GM19240 (cell line): ENCODE measurements around the gene PP2D1.
"Not testable (repeated sequence)": the region's sequence is repeated elsewhere in the genome, so short reads cannot be mapped to it uniquely, and the experiment has no call there.

Experiments
- DNase-seq: peaks from one replicate; pipeline ENCODE4 v3.0.0; 2011; ENCODE audit warnings: low spot score; ENCODE audit not compliant: insufficient read length

Gene PP2D1

GRCh38 chr3:20012164-20012563 lies at the start of gene PP2D1:
Gene PP2D1, minus strand, starts transcription at chr3:20012264. Its CDS starts 192 bp downstream, at chr3:20012072.
- no peak for DNase-seq

GRCh38 chr3:20060974-20061685 lies 49.1 kb upstream of the PP2D1 start:
- DNase-seq, result no peak

DNA sequence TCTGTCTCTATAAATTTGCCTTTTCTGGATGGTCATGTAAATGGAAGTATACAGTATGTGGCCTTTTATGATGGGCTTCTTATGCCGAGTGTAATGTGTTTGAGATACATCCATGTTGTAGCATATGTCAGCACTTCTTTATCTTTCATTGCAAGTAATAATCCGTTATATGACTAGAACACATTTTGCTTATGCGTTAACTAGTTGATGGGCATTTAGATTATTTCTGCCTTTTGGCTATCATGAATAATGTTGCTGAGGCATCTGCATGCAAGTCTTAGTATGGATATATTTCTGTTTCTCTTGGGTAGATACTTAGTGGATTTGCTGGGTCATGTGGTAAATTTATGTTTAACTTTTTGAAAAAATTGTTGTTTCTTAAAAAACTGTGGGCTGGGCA lies 47.9 kb upstream of the PP2D1 start:
- no peak for DNase-seq

- no peak for DNase-seq
These were observed 45.6 kb upstream of the PP2D1 start for GRCh38 chr3:20057612-20058180.

DNA sequence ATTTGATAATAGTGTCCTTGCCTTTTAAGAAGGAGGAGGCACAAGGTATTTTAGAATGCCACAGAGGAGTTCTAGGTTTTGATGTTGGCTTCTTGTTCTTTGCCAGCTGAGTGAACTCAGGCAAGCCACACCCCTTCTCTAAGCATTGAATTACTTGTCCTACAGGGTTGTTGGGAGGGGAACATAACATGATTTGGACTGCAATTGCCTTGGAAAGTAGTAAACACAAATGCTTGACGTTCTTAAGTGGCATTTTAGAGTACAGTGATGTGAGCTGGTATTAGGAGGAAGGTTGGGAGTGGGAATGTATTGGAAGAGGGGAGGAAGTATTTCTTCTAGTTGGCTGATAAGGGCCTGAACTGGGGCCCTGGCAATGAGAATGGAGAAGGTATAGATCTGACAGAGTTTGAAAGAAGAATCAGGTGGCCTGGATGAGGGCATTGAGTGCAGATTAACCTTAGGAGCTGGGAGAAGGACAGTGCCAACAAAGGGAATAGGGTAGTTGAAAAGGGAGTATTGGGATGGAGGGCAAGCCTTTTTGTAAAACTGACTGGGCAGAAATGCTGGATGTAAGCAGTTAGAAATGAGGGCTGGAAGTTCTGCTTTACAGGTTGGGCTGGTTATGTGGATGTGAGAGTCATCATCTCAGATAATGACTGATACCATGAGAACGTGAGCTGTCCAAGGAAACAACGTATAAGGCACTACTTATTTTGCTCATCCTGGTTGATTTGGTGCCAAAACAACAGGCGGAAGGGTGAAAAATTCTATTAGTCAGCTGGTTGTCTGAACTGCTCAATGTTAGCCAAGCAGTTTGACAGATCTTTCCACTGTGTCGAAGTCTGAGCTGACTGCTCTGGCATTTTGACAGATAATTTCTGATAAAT lies 44.9 kb upstream of the PP2D1 start:
- DNase-seq, result no peak

DNA sequence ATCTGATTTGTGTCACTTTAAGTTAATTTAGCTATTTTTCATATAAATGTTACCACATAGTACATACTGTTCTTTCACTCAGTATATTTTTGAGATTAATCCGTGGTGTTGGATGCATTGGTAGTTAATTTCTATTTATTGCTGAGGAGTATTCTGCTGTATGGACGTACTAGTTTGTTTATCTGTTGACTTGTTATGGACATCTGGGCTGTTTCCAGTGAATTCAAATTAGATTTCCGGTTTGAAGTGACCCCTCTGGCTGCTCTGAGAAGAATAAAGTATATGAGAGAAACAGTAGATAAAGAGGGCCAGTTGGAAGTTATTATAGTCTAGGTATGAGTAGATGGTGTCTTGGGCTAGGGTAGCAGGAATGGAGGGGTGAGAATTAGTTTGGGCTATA lies 43.8 kb upstream of the PP2D1 start:
- no peak for DNase-seq

DNA sequence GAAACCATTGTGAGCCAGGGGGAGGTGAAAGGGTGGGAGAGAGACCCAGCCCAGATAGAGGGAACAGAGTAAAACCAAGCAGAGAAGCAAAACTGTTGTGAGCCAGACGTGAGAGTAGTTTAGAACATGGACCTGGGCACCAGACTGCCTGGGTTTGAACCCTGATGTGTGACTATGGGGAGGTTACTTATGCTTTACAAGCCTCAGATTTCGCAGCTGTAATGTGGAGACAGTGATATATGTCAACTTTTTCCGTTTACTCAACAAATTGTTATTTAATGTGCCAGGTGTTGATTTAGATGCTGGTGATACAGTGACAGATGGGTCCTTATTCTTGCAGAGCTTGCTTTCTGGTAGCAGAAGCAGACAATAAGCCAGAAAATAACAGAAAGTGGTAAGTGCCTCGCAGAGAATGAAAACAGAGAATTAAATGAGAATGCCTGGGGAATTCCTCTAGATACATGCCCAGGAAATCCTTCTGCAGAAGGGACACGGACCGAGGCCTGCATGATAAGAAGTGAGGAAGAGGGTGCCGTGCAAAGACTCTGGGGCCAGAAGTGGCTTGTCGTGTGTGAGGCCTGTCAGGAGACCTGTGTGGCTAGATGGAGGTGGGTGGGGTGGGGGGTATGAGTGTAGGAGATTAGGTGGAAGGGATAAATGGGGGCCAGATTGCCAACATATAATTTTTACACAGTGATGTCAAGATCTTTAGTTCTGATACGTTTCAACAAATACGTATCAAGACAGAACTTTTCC lies 43.1 kb upstream of the PP2D1 start:
- no peak for DNase-seq

DNA sequence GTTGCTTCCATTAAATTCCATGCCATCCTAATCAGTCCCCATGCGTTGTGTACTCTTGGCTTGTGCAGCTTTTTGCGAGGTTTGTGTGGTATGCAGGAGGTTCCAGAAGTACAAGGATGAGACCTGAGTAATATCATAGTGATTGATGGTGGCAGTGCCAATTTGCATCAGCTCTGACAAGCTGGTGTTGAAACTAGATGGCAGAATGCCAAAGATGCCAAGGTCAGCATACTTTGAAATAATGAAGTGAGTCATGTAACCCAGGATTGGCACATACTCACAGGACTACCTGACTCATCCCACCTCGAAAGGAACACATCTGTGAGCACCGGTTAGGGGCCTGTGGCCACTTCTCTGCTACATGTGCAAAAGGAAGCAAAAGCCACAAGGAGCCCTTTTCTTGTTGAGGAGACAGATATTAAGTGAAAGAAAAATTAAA lies 42.5 kb upstream of the PP2D1 start:
- DNase-seq, result no peak

GRCh38 chr3:20052851-20053250 lies 40.8 kb upstream of the PP2D1 start:
- DNase-seq, result no peak

DNA sequence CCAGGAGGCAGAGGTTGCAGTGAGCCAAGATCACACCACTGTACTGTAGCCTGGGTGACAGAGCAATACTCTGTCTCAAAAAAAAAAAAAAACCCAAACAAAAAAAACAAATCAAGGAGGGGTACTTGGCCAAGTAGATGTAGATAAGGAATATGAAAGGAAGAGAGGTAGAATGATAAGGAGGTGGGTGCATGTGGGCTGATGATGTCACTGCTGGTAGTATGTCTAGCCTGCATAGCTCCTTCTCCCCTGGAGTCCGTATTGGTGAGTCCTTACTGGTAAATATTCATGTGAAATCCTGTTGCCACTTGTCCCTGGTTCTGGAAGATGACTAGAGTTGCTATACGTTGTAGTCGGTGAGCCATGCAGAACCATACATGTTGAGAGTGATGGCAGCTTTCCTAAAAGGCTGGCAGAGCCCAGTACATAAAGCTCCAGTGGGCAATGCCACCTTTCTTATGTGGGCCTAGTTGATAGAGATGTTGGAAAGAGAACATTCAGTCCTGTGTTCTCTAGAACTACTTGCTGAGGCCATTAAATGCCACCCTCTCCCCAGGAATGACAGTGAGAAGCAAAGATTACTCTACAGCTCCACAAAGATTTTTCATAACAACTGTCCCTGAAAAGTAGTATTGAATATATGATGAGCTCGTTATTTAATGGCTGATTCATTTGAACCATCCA lies 39.2 kb upstream of the PP2D1 start:
- DNase-seq, result no peak

GRCh38 chr3:20047976-20048883 lies 36.2 kb upstream of the PP2D1 start:
- no peak for DNase-seq

- no peak for DNase-seq
These were observed 35.3 kb upstream of the PP2D1 start for GRCh38 chr3:20047341-20047779.

- DNase-seq, result no peak
These were observed 34.5 kb upstream of the PP2D1 start for GRCh38 chr3:20046556-20046955.

GRCh38 chr3:20045141-20045540 lies 33.1 kb upstream of the PP2D1 start:
- not testable (repeated sequence) for DNase-seq

DNA sequence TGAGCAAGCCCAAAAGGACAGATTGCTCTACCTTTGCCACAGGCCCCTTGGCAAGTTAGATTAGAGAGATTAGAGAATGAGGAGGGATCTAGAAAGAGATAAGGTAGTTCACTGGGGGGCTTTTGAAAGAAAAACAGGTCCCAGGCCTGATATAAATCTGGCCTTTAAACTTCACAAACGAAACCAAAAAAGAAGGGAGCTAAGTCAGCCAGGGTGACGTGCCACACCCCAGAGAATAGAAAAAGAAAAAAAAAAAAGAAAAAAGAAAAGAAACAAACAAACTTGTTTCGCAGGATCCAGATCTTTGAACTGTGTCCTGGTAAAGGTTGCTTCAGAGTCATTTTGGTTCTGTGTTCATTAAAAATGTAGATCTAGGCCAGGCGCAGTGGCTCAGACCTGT lies 31.8 kb upstream of the PP2D1 start:
- no peak for DNase-seq

DNA sequence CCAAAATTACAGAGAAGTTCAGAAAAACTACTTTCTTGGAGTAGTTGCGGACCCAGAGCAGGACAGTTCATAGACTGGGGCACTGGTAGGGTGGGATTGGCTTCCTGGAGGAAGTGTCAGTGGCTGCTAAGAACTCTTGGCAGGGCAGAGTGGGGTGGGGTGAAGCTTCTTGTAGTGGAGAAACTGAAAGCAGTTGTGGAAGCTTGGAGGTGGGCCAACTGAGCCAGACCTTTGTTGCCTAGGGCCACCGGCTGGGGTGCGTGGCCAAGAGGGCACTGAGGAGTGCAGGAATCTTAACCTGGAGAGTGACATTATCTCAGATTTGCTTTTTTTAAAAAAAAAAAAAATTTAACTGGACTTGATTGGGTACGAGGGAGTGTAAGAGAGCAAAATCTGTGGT lies 31.3 kb upstream of the PP2D1 start:
- no peak for DNase-seq

DNA sequence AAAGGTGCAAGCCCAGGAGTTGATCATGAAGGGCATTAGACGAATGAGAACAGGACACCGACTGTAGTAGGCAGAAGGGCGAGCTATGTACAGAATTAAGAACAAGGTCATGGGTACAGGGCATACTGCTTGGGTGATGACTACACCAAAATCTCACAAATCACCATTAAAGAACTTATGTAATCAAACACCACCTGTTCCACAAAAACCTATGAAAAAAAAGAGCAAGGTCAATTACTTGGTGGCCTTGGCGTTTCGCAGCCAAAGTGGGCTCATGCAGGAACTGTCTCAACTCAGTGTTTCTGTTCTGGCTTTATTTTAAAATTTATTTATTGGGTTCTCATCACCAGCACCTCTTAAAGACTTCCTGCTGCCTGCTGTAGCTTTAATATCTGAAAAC lies 30.3 kb upstream of the PP2D1 start:
- no peak for DNase-seq

- DNase-seq, result peak; percentile 52
These were observed 29.2 kb upstream of the PP2D1 start for GRCh38 chr3:20041197-20041780.

GRCh38 chr3:20040548-20041196 lies 28.6 kb upstream of the PP2D1 start:
- DNase-seq, result peak; percentile 35
